T-helper 1 cell treated with Interleukin-12 subunit alpha and Interleukin-12 subunit beta and Interleukin-4 antibody, amounts not matched to agents 30 μg/mL and 1 μg/mL, for 36 hours (primary cell): Measurements from ENCODE around the gene KRTAP1-1.
"Not testable (repeated sequence)": the region's sequence is repeated elsewhere in the genome, so short reads cannot be mapped to it uniquely, and the experiment has no call there.

Source experiments
- H3K27ac Mint-ChIP-seq: one replicate; pipeline ENCODE4 v1.8.0; 2021; ENCODE audit warnings: mild to moderate bottlenecking, mixed read lengths
- H3K27me3 Mint-ChIP-seq: one replicate; pipeline ENCODE4 v1.8.0; 2021; ENCODE audit warnings: low read depth, mixed read lengths
- H3K36me3 Mint-ChIP-seq: one replicate; pipeline ENCODE4 v1.8.0; 2021; ENCODE audit warnings: low read depth, mixed read lengths
- H3K4me1 Mint-ChIP-seq: one replicate; pipeline ENCODE4 v1.8.0; 2021; ENCODE audit warnings: low read depth, mixed read lengths
- H3K4me3 Mint-ChIP-seq: one replicate; pipeline ENCODE4 v1.8.0; 2021; ENCODE audit warnings: mild to moderate bottlenecking, moderate library complexity, mixed read lengths
- H3K9me3 Mint-ChIP-seq: one replicate; pipeline ENCODE4 v1.8.0; 2021; ENCODE audit warnings: mixed read lengths

Gene KRTAP1-1, protein sequence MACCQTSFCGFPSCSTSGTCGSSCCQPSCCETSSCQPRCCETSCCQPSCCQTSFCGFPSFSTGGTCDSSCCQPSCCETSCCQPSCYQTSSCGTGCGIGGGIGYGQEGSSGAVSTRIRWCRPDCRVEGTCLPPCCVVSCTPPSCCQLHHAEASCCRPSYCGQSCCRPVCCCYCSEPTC

DNA sequence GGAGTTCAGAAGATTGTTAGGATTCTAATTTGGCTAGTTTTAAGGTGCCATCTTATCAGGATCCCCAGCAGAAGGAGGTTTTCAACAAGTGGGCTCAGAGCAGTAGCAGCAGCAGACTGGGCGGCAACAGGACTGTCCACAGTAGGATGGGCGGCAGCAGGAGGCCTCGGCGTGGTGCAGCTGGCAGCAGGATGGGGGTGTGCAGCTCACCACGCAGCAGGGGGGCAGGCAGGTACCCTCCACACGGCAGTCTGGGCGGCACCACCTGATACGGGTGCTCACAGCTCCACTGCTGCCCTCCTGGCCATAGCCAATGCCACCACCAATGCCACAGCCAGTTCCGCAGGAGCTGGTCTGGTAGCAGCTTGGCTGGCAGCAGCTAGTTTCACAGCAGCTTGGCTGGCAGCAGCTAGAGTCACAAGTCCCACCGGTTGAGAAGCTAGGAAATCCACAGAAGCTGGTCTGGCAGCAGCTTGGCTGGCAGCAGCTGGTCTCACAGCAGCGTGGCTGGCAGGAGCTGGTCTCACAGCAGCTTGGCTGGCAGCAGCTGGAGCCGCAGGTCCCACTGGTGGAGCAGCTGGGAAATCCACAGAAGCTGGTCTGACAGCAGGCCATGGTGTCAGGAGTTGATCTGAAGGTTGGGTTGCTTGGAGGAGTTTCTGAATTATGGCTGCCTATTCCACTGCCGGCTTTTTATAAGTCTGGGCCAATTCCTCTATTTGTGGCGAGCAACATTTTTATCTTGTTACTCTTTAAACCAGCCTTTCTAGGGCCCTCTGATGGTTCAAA is at the start of gene KRTAP1-1:
KRTAP1-1 (minus strand) TSS at position 668 of the 789 bp plus-strand sequence; CDS start at position 615, 53 bp downstream.
- not testable (repeated sequence) for H3K4me1 Mint-ChIP-seq, H3K27ac Mint-ChIP-seq, H3K9me3 Mint-ChIP-seq, H3K4me3 Mint-ChIP-seq, H3K36me3 Mint-ChIP-seq
- peaks cover 14% of the 10 kb centered on the region for H3K27me3 Mint-ChIP-seq

DNA sequence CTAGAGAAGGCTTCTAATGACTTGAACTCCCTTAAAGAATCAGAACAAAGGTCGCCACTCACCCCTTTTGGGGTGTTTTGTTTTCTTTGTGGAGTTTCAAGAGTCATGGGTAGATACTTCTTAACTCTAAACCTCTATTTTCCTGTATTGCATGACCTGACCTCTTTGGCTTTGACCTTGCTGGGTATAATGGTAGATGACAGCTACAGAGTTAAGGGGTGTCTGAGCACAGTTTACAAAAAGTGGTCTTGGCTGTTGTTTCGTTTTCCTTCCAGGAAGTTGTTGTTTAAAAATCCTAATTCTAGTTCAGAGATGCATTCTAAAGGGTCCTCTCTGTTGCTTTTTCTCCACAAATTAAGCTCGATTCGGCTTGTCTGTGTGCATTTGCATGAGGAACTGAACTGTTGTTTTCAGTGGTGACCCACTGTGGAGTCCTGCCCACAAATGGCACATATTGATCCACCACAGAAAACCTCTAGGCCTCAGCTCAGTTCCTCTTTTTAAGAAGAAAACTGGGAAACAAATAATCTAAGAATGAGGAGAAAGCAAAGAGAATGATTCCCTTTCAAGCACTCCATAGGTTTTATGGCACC is 47.6 kb upstream of the KRTAP1-1 start:
- H3K4me1 Mint-ChIP-seq, H3K36me3 Mint-ChIP-seq, H3K27ac Mint-ChIP-seq, H3K4me3 Mint-ChIP-seq, H3K9me3 Mint-ChIP-seq: not testable (repeated sequence)
- H3K27me3 Mint-ChIP-seq = peaks cover 11% of the 10 kb centered on the region

DNA sequence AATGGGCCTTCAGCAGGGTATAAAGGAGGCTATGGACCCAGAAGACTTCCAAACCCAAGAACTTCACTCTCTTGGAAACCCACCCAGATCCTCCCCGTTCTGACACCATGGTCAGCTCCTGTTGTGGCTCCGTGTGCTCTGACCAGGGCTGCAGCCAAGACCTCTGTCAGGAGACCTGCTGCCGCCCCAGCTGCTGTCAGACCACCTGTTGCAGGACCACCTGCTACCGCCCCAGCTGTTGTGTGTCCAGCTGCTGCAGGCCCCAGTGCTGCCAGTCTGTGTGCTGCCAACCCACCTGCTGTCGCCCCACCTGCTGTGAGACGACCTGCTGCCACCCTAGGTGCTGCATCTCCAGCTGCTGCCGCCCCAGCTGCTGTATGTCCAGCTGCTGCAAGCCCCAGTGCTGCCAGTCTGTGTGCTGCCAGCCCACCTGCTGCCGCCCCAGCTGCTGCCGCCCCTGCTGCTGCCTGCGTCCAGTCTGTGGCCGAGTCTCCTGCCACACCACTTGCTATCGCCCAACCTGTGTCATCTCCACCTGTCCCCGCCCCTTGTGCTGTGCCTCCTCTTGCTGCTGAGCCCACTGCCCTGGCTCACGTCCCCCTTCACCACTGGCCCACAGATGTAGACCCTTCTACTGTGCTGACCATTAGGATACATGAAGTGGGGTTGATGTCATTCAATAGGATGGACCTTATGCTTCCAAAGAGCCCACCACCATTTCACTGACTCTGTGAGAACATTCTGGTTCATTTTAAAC is 43.0 kb upstream of the KRTAP1-1 start, which contains the start of gene KRTAP4-7:
KRTAP4-7 (plus strand) TSS at position 51 of the 757 bp plus-strand sequence; CDS start at position 108, 57 bp downstream.
- H3K9me3 Mint-ChIP-seq, H3K27ac Mint-ChIP-seq, H3K27me3 Mint-ChIP-seq, H3K4me1 Mint-ChIP-seq, H3K36me3 Mint-ChIP-seq, H3K4me3 Mint-ChIP-seq: not testable (repeated sequence)

DNA sequence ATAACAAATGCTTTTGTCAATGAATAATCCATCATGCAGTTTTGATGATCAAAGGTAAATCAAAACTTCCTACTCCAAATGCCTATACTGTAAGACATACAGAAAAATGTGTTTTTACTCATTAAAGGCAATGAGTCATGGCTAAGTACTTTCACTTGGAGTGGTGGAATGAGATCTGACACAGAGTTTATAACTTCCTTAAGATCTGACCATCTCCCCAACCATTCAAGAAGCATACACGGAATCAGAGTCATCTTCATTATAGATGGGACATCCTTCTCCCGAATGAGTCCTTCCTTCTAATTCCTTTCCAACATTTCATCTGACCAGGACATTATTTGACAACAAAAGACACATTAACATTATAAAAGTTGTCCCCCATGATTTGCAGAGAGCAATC is 42.2 kb upstream of the KRTAP1-1 start:
- not testable (repeated sequence) for H3K4me3 Mint-ChIP-seq, H3K27ac Mint-ChIP-seq, H3K9me3 Mint-ChIP-seq, H3K4me1 Mint-ChIP-seq, H3K27me3 Mint-ChIP-seq, H3K36me3 Mint-ChIP-seq

DNA sequence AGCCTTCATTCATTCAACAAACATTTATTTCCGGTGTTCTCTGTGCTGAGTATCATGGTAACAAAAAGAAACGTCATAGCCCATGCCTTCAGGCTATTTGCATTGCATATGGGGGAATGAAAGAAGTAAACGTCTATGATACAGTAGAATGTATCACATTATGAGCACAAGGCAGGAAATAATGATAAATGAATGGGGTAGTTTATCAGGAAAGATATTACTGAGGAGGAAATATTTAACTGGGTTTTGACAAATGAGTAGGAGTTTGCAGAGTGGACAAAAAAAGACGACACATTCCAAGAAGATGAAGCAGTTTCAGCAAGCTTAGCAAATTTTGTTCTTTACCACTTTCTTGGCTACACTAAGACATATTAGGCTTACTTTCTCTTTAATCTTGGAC is 41.4 kb upstream of the KRTAP1-1 start:
- Mint-ChIP-seq H3K4me1 (no peaks in the 10 kb centered on the region), H3K9me3 (no peaks in the 10 kb centered on the region), H3K27me3 (peaks cover 10% of the 10 kb centered on the region), H3K36me3 (no peaks in the 10 kb centered on the region), H3K4me3 (no peak overlapping the region), H3K27ac (no peak overlapping the region)

DNA sequence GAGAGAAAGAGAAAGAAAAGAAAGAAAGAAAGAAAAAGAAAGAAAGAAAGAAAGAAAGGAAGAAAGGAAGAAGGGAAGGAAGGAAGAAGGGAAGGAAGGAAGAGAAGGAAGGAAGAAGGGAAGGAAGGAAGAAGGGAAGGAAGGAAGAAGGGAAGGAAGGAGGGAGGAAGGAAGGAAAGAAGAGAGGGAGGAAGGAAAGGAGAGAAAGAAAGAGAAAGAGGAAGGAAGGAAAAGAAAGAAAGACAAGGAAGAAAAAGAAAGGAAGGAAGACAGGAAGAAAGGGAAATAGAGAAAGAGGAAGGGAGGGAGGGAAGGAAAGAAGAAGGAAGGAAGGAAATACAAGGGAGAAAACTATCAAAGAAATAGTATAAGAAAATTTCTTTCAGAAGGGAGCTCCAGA is 35.5 kb upstream of the KRTAP1-1 start:
- no peaks in the 10 kb centered on the region for H3K9me3 Mint-ChIP-seq
- no peaks in the 10 kb centered on the region for H3K36me3 Mint-ChIP-seq
- no peak overlapping the region for H3K4me3 Mint-ChIP-seq
- H3K4me1 Mint-ChIP-seq = no peaks in the 10 kb centered on the region
- peaks cover 14% of the 10 kb centered on the region for H3K27me3 Mint-ChIP-seq
- H3K27ac Mint-ChIP-seq = no peak overlapping the region

DNA sequence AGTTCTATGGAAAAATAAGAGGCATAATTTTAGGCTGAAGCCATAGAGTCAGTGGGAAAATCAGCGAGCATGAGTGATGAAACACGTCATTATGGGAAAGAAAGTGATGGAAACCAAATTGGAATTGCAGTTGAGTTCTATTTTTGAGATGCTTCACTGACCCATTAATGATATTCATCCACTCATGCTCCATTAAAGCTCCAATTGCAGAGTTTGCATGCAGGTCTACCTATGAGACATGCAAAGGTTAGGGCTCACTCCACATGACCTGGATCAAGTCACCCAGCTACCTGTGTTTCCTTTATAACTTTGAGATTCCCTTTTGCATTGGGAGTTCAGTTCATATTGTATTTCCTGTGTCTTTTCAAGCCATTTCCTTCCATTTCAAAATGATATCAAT is 32.4 kb upstream of the KRTAP1-1 start:
- H3K9me3 Mint-ChIP-seq = no peaks in the 10 kb centered on the region
- no peak overlapping the region for H3K4me3 Mint-ChIP-seq
- peaks cover 11% of the 10 kb centered on the region for H3K27me3 Mint-ChIP-seq
- no peaks in the 10 kb centered on the region for H3K36me3 Mint-ChIP-seq
- H3K4me1 Mint-ChIP-seq = no peaks in the 10 kb centered on the region
- no peak overlapping the region for H3K27ac Mint-ChIP-seq

DNA sequence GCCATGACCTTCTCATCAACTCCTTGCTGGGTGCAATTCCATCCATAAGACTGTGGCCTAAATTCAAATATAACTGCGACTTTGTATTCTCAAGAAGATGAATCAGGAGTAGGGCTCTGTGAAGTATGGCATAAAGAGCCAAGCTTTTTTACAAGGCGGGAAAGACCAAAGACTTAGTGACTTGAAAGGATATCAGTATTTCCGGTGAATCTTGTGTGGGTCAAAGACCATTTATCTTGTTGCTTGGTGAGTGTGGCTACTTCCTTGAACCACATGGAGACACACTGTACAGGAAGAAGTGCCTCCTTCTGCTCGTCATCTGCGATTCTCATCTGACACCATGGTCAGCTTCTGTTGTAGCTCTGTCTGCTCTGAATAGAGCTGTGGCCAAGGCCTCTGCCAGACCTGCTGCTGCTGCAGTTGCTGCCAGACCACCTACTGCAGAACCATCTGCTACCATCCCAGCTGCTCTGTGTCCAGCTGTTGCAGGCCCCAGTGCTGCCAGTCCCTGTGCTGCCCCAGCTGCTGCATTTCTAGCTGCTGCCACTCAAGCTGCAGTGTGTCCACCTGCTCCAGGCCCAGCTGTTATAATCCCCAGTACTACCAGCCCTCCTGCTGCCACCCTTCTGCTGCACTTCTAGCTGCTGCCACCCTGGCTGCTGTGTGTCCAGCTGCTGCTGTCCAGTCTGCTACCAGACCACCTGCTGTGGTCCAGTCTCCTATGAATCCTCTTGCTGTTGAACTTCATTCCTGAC is 30.5 kb upstream of the KRTAP1-1 start:
- Mint-ChIP-seq H3K4me1 (no peaks in the 10 kb centered on the region), H3K27me3 (peaks cover 9% of the 10 kb centered on the region), H3K36me3 (no peaks in the 10 kb centered on the region), H3K27ac (no peak overlapping the region), H3K9me3 (no peaks in the 10 kb centered on the region), H3K4me3 (no peak overlapping the region)

DNA sequence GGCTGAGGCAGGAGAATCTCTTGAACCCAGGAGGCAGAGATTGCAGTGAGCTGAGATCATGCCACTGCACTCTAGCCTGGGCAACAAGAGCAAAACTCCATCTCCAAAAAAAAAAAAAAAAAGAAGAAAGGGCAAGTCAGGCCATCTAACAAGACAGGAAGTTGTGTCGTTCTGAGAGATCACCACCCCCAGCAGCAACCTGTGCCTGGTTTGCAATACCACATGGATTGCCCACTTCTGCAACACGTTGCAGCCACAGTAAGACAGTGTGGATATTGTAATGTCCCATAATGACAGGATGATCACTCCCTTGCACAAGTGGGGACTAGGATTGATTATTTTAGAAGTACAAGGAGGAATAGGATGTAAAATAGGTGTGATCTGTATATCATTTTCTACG is 27.8 kb upstream of the KRTAP1-1 start:
- Mint-ChIP-seq H3K27ac (no peak overlapping the region), H3K9me3 (no peaks in the 10 kb centered on the region), H3K4me1 (no peaks in the 10 kb centered on the region), H3K36me3 (no peaks in the 10 kb centered on the region), H3K4me3 (no peak overlapping the region), H3K27me3 (no peaks in the 10 kb centered on the region)

DNA sequence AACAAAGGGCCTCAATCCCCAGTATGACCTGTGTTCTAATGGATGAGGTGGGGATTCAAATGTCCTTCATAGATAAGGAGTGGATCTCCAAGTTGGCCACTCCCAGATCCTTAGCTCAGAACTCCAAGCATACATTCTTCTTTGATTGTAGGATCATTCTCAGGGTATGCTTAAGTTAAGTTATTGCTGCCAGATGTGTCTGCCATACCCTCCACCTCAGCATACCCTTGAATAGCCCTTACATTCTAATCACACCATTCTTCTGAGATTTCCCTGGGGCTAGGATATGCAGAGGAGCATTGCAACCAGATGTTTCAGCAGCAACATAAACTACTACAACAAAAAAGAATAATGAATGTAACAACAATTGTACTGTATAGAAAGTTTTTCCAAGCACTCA is 26.0 kb upstream of the KRTAP1-1 start:
- Mint-ChIP-seq H3K4me3 (no peak overlapping the region), H3K36me3 (no peaks in the 10 kb centered on the region), H3K27me3 (no peaks in the 10 kb centered on the region), H3K4me1 (no peaks in the 10 kb centered on the region), H3K27ac (no peak overlapping the region), H3K9me3 (no peaks in the 10 kb centered on the region)

DNA sequence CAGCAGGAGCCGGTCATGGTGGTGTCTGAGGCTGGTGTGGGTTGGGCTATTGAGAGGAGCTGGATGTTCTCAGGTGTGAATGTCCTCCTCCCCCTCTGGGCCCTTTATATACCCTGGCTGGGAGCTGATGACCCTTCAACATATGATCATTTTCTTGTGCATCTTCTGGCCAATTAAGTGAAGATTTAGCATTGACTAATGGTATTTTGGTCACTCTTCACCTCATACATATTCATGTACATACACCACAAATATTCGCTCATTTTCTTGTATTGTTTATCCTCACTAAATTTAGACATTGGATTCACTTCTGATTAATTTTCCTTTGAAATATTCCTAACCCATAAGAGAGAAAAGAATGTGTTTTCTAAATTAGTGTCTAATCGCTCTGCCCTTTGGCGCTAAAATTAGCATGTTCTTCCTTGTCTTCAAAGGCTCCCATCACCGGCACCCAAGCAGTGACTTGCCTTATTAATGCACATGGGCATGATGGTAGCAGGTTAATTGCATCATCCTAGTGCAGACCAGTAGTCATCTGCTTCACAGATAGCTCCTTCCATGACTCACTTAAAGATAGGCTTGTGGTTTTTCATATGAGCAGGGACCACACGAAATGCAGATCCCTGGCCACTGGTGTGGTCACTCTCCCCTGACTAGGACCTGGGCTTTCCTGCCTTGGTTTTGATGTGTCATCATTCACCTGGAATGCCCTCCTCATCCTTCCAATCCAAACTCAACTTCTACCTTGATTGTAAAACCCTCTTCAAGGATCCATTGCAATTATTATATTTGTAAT is 24.8 kb upstream of the KRTAP1-1 start, which contains the start of gene KRTAP2-4:
KRTAP2-4 (minus strand) TSS at position 51 of the 796 bp plus-strand sequence; CDS start at position 17, 34 bp downstream.
- no peak within 1 kb of the TSS for H3K27ac Mint-ChIP-seq
- no peaks in the 10 kb centered on the region for H3K36me3 Mint-ChIP-seq
- H3K4me3 Mint-ChIP-seq = no peak within 1 kb of the TSS
- H3K4me1 Mint-ChIP-seq = no peaks in the 10 kb centered on the region
- H3K27me3 Mint-ChIP-seq = peaks cover 10% of the 10 kb centered on the region
- no peaks in the 10 kb centered on the region for H3K9me3 Mint-ChIP-seq

DNA sequence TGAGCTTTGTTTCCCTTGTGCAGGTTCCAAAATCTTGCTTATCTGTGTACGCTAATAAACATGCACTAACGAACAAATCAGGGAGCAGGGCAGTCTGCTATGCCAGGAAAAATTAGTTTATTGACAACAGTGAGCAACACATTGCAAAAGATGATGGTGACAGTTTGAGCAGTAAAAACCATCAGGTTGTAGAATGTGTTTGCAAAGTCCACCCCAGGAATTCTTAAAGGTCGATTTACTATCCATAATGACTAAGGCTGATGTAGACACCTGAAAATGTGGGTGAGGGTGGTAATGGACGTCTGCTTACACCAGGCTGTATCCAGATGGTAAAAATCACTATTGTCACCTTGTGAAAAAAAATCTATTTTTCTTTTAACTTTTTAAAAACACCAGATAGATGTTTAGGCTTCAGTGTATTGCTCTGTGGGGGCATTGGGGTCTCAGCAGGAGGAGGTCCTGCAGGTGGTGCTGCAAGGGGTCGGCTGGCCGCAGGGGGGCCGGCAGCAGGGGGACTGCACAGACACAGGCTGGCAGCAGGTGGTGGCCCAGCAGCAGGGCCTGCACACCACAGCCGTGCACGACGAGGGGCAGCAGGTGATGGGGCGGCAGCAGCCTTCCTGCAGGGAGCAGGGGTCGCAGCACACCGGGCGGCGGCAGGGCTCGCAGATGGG is 23.9 kb upstream of the KRTAP1-1 start:
- H3K4me1 Mint-ChIP-seq, H3K9me3 Mint-ChIP-seq, H3K27ac Mint-ChIP-seq, H3K36me3 Mint-ChIP-seq, H3K4me3 Mint-ChIP-seq: not testable (repeated sequence)
- H3K27me3 Mint-ChIP-seq = peaks cover 18% of the 10 kb centered on the region

DNA sequence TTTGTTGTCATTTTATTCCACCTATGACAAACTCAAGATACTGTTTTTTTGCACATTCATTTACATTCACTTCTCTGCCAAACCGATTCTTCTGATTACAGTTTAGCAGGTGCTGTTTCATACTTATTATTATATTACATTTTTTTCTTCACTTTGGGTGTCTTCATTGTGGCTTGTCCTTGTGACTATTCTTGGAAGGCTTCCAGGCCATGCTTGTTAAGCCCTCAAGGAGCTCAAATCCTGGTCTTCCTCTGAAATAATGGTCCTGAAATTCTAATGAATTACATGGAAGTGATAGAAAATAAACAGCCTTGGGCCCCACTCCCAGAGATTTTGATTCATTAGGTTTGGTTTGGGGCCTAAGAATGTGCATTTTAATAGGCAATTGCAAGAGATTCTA is 23.1 kb upstream of the KRTAP1-1 start:
- no peaks in the 10 kb centered on the region for H3K4me1 Mint-ChIP-seq
- no peaks in the 10 kb centered on the region for H3K36me3 Mint-ChIP-seq
- no peak overlapping the region for H3K4me3 Mint-ChIP-seq
- peaks cover 22% of the 10 kb centered on the region for H3K27me3 Mint-ChIP-seq
- H3K9me3 Mint-ChIP-seq = no peaks in the 10 kb centered on the region
- no peak overlapping the region for H3K27ac Mint-ChIP-seq
